Activated T-cell treated with anti-CD3 and anti-CD28 coated beads, Interleukin-2, amount 50 U/mL, for 1 hour (primary cell): ENCODE results near the gene SPIRE1.

Experiments used
- DNase-seq: peaks from one replicate; pipeline ENCODE4 v3.0.0-alpha.2; 2020

SPIRE1 gene

DNA sequence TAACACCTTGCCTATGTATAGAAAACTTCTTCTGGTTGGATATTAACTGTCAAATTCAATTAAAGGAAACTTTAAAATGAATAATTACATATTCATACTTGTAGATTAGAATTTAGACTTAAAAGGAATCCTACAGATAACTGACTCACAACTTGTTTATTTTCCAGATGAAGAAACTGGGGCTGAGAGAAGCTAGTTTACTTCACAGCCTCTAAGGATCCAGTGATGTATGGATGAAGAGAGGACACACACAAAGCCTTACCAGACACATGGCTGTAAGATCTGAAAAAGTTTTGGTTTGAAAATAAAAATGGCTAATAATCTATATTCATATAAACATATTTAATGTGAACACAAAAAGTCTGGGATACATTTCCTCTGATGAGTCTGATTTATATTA lies 177.9 kb downstream of the SPIRE1 start:
- no peak for DNase-seq

DNA sequence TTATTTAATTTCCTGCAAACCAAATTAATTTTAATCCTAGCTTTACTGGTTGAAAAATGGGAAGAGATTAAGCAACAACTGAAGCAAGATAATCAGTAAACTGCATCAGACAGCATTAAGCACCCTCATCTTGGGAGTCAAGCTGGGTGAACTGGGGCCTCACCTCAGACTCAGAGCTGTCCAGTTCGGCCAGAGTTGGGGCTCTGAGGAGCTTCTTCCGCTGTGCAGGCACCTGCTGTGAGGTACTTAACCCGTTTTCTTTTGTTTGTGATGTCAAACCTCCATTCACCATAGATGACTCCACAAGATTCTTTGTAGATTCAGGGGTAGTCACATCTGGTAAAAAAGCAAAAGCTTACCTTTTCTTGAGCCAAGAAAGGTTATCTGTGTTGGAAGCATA lies 178.4 kb downstream of the SPIRE1 start:
- no peak for DNase-seq

- DNase-seq = no peak
Observed at GRCh38 chr18:12478269-12479047, 179.4 kb downstream of the SPIRE1 start.

DNA sequence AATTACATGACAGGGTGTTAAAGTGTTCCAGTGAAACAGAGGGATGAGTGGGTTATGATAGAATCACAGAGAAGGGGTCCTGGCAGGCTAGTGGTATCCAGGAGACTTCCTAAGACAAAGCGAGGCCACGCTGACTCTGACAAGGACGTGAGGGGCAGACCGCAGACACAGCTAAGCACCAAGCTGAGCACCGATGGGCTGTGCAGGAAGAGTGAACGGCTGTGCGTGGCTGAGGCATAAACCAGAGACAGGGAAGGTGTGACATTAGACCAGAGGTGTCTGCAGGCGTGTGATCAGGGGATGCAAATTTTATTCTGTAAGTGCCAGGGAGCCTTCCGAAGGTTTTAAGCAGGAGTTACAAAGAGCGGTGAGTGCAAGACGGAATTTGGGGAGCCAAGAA lies 180.3 kb downstream of the SPIRE1 start:
- no peak for DNase-seq

DNA sequence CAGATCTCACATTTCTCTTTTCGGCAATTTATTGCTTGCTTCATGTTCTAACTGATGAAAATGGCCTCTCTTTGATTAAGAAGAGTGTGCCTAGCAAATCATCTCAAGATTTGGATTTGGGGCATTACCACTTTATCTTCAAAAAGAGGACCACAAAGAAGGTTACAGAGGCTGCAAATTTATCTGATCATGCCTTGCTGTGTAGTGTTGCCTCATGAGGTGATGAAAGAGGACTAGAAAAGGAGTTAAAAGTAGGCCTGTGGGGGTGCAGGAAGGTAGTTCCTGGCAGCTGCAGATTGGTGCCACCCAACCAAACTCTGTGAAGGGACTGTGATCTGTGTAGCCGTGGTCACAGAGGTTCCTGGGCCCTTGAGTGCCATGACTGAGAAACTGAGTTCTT lies 181.0 kb downstream of the SPIRE1 start:
- no peak for DNase-seq

DNA sequence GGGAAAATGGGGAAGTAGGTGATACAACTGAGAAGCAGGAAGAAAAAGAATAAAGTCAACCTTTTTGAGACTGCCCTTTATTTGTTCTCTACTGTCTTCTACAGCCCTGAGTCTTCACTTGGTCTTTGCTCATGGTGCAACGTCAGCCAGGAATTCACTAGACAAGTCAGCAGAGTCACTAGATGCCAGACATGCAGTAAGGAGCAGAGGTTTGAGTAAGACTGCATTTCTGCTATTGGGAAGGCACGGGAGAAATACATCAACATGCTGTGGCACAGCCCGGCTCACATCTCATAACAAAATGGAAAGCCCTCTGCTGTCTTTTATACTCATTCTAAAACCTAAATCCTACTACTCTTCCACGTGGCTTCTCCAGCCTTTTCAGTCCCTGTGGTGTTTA lies 183.0 kb downstream of the SPIRE1 start:
- no peak for DNase-seq

DNA sequence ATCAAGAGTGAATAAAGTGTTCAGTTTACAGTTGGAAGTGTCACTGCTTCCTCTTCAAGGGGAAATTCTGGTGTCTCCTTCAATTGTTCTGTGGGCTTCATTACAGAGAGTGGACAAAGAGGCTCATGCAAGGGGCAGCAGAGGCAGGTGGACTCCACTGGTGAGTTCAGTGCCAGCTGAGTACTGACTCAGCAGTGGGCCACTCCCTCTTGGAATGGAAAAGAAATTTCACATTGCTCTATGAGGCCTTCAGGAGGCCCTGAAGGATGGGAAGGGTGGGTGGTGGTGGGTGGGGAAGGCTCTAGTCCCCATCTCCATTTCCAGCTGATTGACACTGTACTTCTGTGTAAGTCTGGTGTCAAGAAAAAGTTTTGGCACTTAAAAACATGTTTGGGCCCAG lies 183.8 kb downstream of the SPIRE1 start:
- DNase-seq = no peak

DNA sequence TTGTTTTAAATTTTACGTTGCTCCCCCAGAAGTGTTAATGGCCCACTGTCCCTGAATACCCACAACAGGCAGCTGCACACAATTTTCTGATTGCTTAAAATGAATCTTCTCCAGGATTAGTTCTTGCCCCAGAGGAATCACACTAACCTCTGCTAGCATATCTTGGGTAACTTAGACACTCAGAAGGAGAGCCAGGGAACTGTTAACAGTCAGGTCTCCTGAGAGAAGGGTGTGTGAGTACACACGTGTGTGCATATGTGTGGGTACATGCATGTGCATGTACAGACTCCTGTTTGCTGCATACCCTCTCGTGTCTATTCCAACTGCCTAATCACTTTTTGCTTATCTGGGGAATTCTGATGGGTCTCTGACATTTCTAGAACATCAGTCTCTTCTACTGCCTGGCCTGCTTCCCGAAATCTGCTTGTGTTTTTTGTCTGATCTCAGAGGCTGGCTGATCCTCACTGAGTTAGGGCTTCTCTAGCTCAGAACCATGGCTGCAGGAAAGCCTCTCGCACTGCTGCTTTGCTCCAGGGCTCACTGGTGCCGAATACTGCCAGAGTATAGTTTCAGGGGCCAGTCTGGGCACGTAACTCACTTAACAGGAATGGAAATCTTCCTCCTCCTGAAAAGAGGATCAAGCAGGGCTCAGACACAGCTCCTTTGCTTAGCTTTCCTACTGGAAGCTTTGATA lies 187.4 kb downstream of the SPIRE1 start:
- no peak for DNase-seq

- DNase-seq = no peak
Observed at GRCh38 chr18:12468445-12468844, 189.5 kb downstream of the SPIRE1 start.

GRCh38 chr18:12464731-12465130 lies 193.2 kb downstream of the SPIRE1 start:
- no peak for DNase-seq

- DNase-seq = no peak
Observed at GRCh38 chr18:12463191-12463590, 194.7 kb downstream of the SPIRE1 start.

DNA sequence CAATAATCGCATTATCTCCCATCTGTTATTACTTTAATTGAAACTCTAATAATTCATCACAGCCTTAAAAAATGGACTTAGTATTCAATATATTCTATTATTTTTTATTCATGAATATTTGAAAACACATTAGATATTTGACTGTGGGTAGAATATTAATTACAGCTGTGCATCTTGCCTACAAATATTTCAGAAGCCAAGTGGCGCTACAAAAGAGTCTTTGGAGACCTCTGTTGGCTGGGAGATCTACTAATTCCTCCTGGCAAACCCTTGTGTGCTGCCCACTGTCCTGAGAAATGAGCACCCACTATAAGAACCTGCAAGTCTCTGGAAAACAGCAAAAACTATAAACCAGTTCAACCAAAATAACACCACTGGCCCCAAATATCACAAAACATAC lies 195.7 kb downstream of the SPIRE1 start:
- DNase-seq = no peak

DNA sequence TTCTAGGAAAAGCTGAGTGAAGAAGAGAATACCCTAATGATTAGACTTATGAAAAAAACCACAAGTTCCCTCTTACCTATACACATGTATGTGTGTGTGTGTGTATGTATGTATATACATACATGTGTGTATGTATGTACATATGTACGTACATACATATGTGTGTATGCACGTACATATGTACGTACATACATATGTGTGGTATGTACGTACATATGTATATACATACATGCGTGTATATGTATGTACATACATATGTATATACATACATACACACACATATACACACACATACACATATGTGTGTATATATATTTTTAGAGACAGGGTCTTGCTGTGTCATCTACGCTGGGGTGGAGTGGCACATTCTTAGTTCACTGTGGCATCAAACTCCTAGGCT lies 196.6 kb downstream of the SPIRE1 start:
- no peak for DNase-seq

DNA sequence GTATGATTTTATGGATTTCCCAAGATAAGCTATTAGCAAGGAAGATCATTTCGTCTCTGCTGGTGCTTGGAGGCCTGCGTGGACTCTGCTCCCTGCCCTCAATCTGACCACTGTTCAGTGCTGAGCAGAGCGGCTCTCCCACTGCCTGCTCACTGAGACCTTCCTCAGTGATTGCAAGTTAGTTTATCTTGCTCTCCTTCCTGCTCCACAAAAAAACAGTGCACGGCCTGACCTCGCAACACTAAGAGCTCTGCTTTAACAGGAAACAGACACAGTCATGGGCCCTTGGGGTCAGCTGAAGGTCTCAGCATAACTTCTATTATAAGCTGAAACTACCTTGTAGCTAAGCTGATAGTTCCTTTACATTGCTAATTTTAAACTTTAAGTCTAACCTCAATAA lies 197.0 kb downstream of the SPIRE1 start:
- no peak for DNase-seq

DNA sequence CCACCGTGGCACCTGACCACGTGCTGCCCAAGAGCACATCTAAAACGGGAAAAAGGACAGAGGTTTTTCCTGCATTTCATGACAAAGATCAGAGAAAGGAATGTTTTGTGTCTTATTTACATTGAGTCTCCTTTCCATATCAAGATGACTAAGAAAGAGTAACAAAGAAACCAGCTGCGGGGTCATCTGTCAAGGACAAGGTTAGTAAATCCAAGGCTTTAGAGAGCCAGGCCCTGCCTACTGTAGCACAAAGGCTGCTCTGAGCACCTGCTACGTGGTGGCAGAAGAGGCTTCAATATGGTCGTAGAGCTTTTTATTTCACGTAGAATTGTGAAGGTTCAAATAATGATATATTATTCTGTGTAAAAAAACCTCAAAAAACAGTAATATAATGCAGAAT lies 199.1 kb downstream of the SPIRE1 start:
- no peak for DNase-seq

GRCh38 chr18:12456441-12456840 lies 201.5 kb downstream of the SPIRE1 start:
- DNase-seq = no peak

DNA sequence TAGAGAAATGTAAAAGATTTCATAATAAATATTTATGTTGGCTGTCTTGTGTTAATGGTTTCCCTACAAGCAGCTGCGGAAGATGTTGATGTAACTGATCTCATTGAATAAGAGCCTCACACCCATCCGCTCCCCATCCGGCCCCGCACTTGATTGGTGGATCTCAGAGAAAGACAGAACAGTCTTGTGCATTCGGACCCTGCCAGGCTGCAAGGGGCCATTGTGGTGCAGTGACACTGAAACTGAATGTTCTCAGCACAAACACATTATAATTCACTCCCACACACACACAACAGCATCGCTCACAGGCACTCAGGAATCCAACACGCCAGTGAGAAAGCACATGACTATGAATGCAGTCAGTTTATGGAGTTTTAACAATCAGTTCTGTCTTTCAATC lies 202.4 kb downstream of the SPIRE1 start:
- no peak for DNase-seq

- DNase-seq = no peak
Observed at GRCh38 chr18:12452784-12453183, 205.1 kb downstream of the SPIRE1 start.

DNA sequence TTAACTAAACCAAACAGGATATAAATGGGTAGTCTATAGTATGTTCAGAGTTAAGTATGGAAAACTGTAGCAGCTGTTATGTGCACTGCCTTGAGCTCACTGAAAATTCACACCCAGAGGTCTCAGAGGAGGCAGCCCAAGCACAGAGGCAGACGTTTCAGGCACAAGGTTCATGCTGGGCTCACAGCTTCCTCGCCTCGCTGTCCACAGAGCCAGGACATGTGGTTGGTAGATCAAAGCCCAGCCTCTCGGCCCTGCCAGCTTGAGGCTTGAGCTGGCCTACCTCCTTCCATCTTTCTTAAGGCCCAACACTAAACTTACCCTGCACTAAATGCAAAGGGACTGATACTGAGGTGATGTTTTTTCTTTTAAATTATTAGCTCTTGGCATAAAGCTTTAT lies 206.5 kb downstream of the SPIRE1 start:
- DNase-seq = no peak

GRCh38 chr18:12449051-12449785 lies 208.7 kb downstream of the SPIRE1 start:
- DNase-seq = no peak

GRCh38 chr18:12445554-12445953 lies 212.4 kb downstream of the SPIRE1 start:
- no peak for DNase-seq

DNA sequence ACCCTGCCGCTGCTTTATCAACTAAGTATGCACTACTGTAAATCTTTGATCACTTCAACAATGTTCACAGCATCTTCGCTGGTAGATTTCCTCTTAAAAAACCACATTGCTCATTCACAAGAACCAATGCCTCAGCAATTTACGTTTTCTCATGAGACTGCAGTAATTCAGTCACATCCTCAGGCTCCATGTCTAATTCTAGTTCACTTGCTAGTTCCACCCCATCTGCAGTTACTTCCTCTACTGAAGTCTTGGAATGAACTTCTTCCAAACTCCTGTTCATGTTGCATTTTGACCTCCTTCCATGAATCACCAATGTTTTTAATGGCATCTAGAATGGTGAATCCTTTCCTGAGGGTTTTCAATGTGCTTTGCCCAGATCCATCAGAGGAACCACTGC lies 214.4 kb downstream of the SPIRE1 start:
- DNase-seq = no peak

- no peak for DNase-seq
Observed at GRCh38 chr18:12442946-12443345, 215.0 kb downstream of the SPIRE1 start.

- no peak for DNase-seq
Observed at GRCh38 chr18:12441475-12442034, 216.4 kb downstream of the SPIRE1 start.
